GM12864 (cell line): Measurements from ENCODE around the gene PPHLN1.

Experiments used
- DNase-seq: peaks from one replicate; pipeline ENCODE4 v3.0.0-alpha.2; 2011; ENCODE audit warnings: low read depth
- H3K4me3 ChIP-seq: 2 replicates; pipeline ENCODE4 v1.5.1; 2011; ENCODE audit warnings: mild to moderate bottlenecking, low read depth, low read length, control low read depth
- CTCF ChIP-seq: IDR thresholded peaks from 2 replicates; pipeline ENCODE4 v1.5.1; 2011; ENCODE audit warnings: low read depth, mild to moderate bottlenecking, moderate library complexity, low read length, control low read depth, inconsistent platforms; ENCODE audit errors: missing control alignments

PPHLN1 gene

DNA sequence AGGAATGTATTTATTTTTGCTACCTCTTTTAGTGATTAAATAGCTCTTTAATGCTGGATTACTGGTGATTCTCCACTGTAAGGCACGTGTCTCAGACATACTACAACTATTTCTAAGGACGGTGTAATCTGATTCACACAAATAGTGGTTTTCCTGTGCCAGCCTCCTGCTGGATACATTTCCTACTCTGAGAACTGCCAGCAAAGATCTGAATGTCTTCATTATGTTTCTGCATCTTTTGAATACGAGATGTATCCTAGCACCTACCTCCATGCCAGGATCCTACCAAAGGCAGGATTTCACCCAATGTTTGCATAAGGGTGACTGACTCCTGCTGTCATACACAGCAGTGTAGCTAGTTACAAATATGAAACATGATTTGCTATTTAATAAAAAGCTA is 143.0 kb downstream of the PPHLN1 start:
- TF ChIP-seq CTCF, result no peak
- DNase-seq, result no peak
- H3K4me3 ChIP-seq, result peak overlapping the region; percentile 42

- no peak for TF ChIP-seq CTCF
- DNase-seq, result peak; percentile 94
- H3K4me3 ChIP-seq, result peak overlapping the region; percentile 42
Observed at GRCh38 chr12:42469355-42470175, 143.6 kb downstream of the PPHLN1 start.

GRCh38 chr12:42472376-42472775 is 146.4 kb downstream of the PPHLN1 start:
- no peak for DNase-seq
- TF ChIP-seq CTCF, result no peak
- no peak overlapping the region for H3K4me3 ChIP-seq

- TF ChIP-seq CTCF, result no peak
- no peak overlapping the region for H3K4me3 ChIP-seq
- DNase-seq, result no peak
Observed at GRCh38 chr12:42473130-42473529, 147.2 kb downstream of the PPHLN1 start.

DNA sequence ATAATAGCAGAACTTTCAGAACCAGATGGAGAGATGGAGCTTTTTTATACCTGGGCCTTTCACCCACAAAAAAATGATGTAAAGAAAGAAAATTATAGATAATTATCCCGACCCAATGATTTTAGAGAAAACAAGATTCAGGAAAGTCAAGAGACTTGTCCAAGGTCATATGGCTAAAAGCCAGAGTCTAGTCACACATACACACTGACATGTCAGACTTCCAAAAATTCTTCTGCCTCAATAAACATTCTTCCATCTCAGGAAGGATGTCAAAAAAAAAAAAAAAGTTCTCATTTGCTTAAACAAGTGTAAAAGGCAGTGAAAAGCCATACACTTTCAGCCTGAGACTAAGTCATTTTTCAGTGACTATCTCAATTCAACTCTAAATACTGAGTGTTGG is 147.6 kb downstream of the PPHLN1 start:
- no peak for DNase-seq
- TF ChIP-seq CTCF, result no peak
- H3K4me3 ChIP-seq, result no peak overlapping the region

GRCh38 chr12:42474391-42474790 is 148.4 kb downstream of the PPHLN1 start:
- no peak overlapping the region for H3K4me3 ChIP-seq
- TF ChIP-seq CTCF, result no peak
- no peak for DNase-seq

DNA sequence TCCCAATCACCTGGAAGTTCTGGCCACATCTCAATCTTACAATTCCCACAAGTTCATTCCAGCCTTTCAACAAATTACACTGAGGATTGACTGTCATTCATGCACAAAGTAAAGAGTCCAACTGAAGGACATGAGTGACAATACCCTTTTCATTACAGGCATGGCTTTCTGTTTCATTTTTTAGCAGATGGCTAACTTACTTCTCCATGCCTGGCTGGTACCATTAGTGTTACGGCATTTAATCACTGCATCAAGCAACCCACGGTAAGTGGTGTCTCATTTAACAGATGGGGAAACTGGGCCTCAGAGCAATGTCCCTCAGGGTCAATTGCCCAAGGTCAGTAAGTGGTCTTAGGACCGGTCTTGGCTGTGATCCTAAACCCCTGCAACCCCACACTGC is 149.1 kb downstream of the PPHLN1 start:
- no peak overlapping the region for H3K4me3 ChIP-seq
- no peak for TF ChIP-seq CTCF
- no peak for DNase-seq
